ENCODE results near the gene CLCN4.

Gene CLCN4

GRCh38 chrX:10221651-10222050 lies 64.9 kb downstream of the CLCN4 start:
- no peak for DNase-seq
- no peak overlapping the region for H3K27ac Mint-ChIP-seq
- H3K4me1 Mint-ChIP-seq = no peaks in the 10 kb centered on the region
- H3K9me3 Mint-ChIP-seq = peaks cover 59% of the 10 kb centered on the region
- H3K4me3 Mint-ChIP-seq = no peak overlapping the region
- peaks cover 52% of the 10 kb centered on the region for H3K36me3 Mint-ChIP-seq (ENCODE audit: low read depth)
- H3K27me3 Mint-ChIP-seq (ENCODE audit: low read depth, poor library complexity) = peaks cover 7% of the 10 kb centered on the region
- TF ChIP-seq CTCF (IDR thresholded peaks at IDR 0.05) = no peak

- no peaks in the 10 kb centered on the region for H3K4me1 Mint-ChIP-seq
- TF ChIP-seq CTCF (IDR thresholded peaks at IDR 0.05) = no peak
- peaks cover 59% of the 10 kb centered on the region for H3K36me3 Mint-ChIP-seq (ENCODE audit: low read depth)
- peaks cover 7% of the 10 kb centered on the region for H3K27me3 Mint-ChIP-seq (ENCODE audit: low read depth, poor library complexity)
- peaks cover 66% of the 10 kb centered on the region for H3K9me3 Mint-ChIP-seq
- DNase-seq = no peak
- H3K27ac Mint-ChIP-seq = no peak overlapping the region
- H3K4me3 Mint-ChIP-seq = no peak overlapping the region
Observed at GRCh38 chrX:10223276-10223675, 66.5 kb downstream of the CLCN4 start.

GRCh38 chrX:10223781-10224180 lies 67.0 kb downstream of the CLCN4 start:
- TF ChIP-seq CTCF (IDR thresholded peaks at IDR 0.05) = no peak
- H3K27ac Mint-ChIP-seq = no peak overlapping the region
- no peaks in the 10 kb centered on the region for H3K4me1 Mint-ChIP-seq
- no peak for DNase-seq
- peaks cover 5% of the 10 kb centered on the region for H3K27me3 Mint-ChIP-seq (ENCODE audit: low read depth, poor library complexity)
- H3K4me3 Mint-ChIP-seq = no peak overlapping the region
- peaks cover 63% of the 10 kb centered on the region for H3K9me3 Mint-ChIP-seq
- H3K36me3 Mint-ChIP-seq (ENCODE audit: low read depth) = peaks cover 56% of the 10 kb centered on the region

GRCh38 chrX:10230222-10230621 lies 73.4 kb downstream of the CLCN4 start:
- no peak for TF ChIP-seq CTCF (IDR thresholded peaks at IDR 0.05)

GRCh38 chrX:10231461-10231860 lies 74.7 kb downstream of the CLCN4 start:
- Mint-ChIP-seq H3K36me3 (ENCODE audit: low read depth) (peaks cover 37% of the 10 kb centered on the region), H3K4me1 (no peaks in the 10 kb centered on the region), H3K9me3 (peaks cover 35% of the 10 kb centered on the region)

More at GRCh38 chrX:10230222-10230621, 73.4 kb downstream of the CLCN4 start:
- no peaks in the 10 kb centered on the region for H3K27me3 Mint-ChIP-seq (ENCODE audit: low read depth, poor library complexity)
- H3K9me3 Mint-ChIP-seq = peaks cover 39% of the 10 kb centered on the region
- no peak for DNase-seq
- no peak overlapping the region for H3K4me3 Mint-ChIP-seq
- H3K4me1 Mint-ChIP-seq = no peaks in the 10 kb centered on the region
- H3K36me3 Mint-ChIP-seq (ENCODE audit: low read depth) = peaks cover 39% of the 10 kb centered on the region
- H3K27ac Mint-ChIP-seq = no peak overlapping the region

More at GRCh38 chrX:10231461-10231860, 74.7 kb downstream of the CLCN4 start:
- no peak for TF ChIP-seq CTCF (IDR thresholded peaks at IDR 0.05)
- no peak overlapping the region for H3K27ac Mint-ChIP-seq
- H3K4me3 Mint-ChIP-seq = no peak overlapping the region
- no peak for DNase-seq
- H3K27me3 Mint-ChIP-seq (ENCODE audit: low read depth, poor library complexity) = no peaks in the 10 kb centered on the region

All from nephron progenitor cell (in vitro differentiated cells).